HL-60/S4 (cell line): ENCODE measurements around the gene ARHGEF37.

ENCODE experiments used
- in situ Hi-C: fragments of 300-500 bp; cut with MboI; formaldehyde crosslinking; loops from 2 replicates; pipeline ENCODE4 v1.14.3; 2022; ENCODE audit warnings: low sequenced_read_pairs

ARHGEF37 gene

GRCh38 chr5:149618581-149619248 lies 37.4 kb downstream of the ARHGEF37 start:
- in situ Hi-C loops = no loop called here

- in situ Hi-C loops = no loop called here
Observed at GRCh38 chr5:149621415-149622098, 40.3 kb downstream of the ARHGEF37 start.

DNA sequence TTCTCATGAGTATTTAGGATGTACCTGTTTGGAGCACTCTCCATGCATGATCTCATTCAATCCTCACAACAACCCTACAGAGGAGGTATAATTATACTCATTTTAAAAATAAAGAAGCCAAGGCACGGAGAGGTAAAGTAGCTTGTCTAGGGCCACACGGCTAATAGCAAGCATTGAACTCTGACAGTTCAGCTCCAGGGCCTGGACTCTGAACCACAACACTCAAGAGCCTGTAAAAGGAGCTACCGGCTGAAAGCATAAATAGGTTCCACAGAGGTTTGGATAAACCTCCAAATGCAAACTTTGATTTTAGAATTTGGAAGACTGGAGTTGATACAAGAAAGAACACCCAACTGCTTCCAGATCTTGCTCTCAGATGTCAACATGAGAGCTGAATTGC lies 41.2 kb downstream of the ARHGEF37 start:
- in situ Hi-C loops = no loop called here

DNA sequence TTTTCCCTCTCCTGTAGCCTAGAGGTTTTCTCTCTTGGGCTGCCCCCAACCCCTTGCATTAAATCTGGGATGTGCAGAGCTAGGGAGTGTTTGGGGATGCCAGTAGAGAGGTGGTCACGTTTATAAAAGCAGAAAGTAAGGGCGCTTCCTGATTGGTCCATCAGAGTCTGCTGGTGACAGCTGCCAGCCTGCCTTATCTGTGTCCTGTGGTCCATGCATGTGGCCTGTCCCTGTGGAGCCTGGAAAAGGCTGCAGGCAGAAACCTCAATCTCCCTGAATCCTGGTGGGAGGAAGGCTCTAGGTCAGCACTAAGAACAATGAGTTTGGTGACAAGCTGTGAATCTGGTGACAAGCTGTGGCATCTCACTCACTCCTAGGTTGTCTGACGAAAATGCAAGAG lies 42.2 kb downstream of the ARHGEF37 start:
- in situ Hi-C loops = no loop called here

GRCh38 chr5:149627070-149627469 lies 45.8 kb downstream of the ARHGEF37 start:
- in situ Hi-C loops = loop anchor here (25.0 kb wide), 1 partner anchor 585 kb away; no protein-coding TSS in a partner anchor

- in situ Hi-C loops = loop anchor here (25.0 kb wide), 1 partner anchor 584 kb away; no protein-coding TSS in a partner anchor
Observed at GRCh38 chr5:149628221-149628620, 46.9 kb downstream of the ARHGEF37 start.

DNA sequence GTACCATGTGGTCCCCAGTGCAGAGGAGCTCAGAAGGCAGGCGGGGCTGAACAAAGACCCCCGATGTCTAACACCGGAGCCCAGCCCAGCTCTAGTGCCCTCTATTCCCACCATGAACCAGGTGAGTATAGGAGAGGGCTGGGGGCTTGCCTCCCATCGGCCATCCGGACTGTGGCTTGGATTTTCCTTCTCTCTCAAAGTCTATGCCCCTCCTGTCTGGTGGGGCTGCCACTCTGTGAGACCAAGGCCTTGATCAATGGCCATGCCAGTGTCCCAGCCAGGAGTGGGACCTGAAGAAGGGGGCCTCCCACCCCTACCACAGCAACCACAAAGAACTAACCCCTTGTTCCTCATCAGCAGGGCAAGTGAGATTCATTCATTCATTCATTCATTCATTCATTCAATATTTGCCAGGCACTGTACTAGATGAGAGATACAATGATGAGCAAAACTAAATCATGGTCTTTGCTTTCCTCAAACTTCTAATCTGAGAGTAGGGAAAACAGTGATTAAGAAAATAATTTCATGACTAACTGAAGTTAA lies 47.6 kb downstream of the ARHGEF37 start:
- in situ Hi-C loops = loop anchor here (25.0 kb wide), 1 partner anchor 583 kb away; no protein-coding TSS in a partner anchor

GRCh38 chr5:149629421-149629820 lies 48.1 kb downstream of the ARHGEF37 start:
- in situ Hi-C loops = loop anchor here (25.0 kb wide), 1 partner anchor 583 kb away; no protein-coding TSS in a partner anchor

DNA sequence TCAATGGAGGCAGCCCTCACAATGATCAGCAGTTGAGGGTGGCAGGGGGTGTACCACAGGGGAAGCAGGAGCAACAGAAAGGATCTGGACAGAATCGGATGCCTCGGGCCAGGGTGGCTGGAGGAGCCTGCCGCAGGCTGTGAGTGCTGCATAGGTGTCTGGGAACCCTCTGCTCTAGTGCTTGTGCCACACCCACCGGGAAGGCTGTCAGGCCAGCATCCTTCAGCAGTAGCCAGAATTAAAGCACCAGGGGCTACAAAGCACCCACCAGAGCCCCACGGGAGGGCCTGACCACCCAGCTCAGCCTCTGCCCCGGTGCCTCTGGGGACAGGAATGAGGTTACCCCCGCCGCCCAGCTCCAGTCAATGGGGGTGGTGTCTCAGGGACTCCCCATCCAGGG lies 49.0 kb downstream of the ARHGEF37 start:
- in situ Hi-C loops = loop anchor here (10.0 to 25.0 kb wide), 2 partner anchors 334 to 582 kb away; partner anchors contain the start of gene SLC26A2

- in situ Hi-C loops = loop anchor here (10.0 to 25.0 kb wide), 2 partner anchors 333 to 581 kb away; partner anchors contain the start of gene SLC26A2
Observed at GRCh38 chr5:149631506-149631905, 50.2 kb downstream of the ARHGEF37 start.

GRCh38 chr5:149632311-149633251 lies 51.3 kb downstream of the ARHGEF37 start:
- in situ Hi-C loops = loop anchor here (10.0 to 25.0 kb wide), 2 partner anchors 332 to 580 kb away; partner anchors contain the start of gene SLC26A2

DNA sequence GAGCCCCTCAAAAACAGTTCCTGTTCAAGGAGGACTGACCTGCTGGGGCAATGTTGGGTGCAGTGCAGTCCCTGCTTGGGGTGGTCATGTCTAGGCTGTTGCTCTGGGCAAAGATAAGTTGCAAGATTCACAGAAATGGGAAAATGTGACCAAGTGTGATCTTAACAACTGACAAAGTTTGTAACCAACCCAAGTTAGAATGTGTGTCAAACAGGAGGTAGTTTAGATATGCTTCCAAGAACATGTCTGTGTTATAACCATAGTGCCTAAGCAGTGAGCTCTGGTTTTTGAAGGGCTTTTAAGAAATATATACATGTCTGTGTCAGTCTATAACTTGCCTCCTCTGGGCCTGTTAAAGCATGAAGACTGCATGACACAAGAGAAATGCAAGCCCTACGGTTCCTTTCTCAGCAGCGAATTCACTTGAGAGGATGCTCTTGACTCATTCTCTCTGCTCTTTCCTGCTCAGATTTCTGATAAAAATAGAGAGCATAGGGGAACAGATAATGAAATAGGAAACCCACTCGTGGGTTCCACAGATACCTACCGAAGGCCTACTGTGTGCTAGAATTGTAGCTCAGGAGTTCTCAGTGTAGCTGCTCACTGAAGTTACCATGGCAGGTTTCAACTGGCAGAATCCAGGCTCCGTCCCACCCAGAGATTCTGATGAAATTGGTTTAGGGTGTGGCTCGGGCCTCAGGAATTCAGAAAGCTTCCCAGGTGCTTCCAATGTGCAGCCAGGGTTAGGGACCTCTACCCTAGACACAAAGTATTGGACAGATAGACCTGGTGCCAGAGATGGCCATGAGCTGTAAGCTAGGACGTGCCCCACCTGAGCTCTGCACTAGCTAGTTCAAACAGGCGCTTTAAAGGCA lies 52.4 kb downstream of the ARHGEF37 start:
- in situ Hi-C loops = loop anchor here (10.0 to 25.0 kb wide), 2 partner anchors 331 to 579 kb away; partner anchors contain the start of gene SLC26A2

GRCh38 chr5:149635394-149635793 lies 54.1 kb downstream of the ARHGEF37 start:
- in situ Hi-C loops = loop anchor here (5.0 to 25.0 kb wide), 3 partner anchors 329 to 577 kb away; partner anchors contain the start of gene SLC26A2

GRCh38 chr5:149636191-149636860 lies 55.0 kb downstream of the ARHGEF37 start:
- in situ Hi-C loops = loop anchor here (5.0 to 25.0 kb wide), 3 partner anchors 328 to 576 kb away; partner anchors contain the start of gene SLC26A2

DNA sequence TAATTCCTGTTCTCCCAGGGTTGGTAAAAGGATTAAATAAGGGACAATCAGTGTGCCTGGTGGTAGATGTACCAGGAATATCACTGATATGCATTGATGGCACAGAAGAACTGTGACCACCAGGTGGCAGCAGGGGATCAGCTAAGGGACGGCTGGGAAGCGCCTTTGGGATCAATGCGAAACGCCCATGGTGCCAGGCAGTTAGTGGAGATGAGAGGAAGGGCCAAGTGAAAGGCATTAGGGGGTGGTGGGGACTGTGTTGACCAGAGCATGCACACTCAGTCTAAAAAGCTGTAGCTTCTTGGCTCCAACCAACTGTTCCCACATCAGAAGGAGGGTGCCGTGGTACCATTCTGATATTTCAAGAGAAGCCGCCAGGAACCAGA lies 55.6 kb downstream of the ARHGEF37 start:
- in situ Hi-C loops = loop anchor here (5.0 to 25.0 kb wide), 3 partner anchors 328 to 575 kb away; partner anchors contain the start of gene SLC26A2

DNA sequence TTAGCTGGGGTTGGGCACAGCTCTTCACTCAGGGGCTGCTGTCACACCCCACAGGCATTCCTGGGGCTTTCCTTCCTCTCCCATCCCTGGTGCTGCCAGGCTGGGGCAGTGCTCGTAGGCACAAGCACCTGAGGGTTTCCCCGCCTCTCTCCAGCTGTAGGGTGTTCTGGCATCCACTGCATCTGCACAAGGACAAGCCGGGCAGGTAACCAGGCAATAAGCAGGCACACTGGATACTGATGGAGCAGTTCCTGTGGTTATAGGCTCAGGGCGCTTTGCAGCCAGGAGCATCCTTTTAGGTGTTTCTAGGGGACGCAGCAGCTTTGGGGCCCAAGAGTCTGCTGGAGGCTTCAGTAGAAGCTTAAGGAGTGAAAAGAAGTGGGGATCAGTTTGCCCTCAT lies 56.8 kb downstream of the ARHGEF37 start:
- in situ Hi-C loops = loop anchor here (5.0 to 25.0 kb wide), 3 partner anchors 327 to 574 kb away; partner anchors contain the start of gene SLC26A2

DNA sequence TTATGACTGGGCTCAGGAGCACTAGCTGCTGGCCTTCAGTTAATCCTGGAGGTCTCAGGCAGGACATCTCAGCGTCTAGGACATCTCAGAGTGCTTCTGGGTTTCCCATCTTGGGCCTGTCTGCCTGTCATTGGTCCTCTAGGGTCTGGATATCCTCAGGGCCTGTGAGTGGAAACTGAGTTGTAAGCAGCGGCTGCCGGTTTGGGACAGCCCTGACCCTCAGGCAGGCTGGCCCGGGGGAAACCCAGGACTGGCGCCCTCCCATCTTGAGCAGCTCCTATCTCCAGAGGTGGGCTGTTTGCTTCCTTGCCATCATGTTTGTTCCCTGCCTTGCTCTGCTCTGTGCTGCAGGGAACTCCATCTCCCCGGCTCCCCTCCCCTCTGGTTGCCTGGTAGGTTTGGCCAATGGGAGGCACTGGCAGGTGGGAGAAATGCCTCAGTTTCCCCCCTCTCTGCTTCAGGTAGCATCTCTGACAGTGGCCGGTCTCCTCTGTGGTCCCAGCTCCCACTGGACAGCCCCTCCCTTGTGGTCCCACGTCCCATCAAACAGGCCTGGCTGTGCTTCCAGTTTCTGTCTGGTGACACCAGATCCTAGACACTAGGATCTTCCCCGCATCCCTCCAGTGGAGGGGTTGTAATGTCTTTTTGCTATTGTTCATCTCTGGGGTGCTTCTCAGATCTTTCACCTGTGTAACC lies 57.4 kb downstream of the ARHGEF37 start:
- in situ Hi-C loops = loop anchor here (5.0 to 25.0 kb wide), 3 partner anchors 326 to 574 kb away; partner anchors contain the start of gene SLC26A2

GRCh38 chr5:149639737-149640136 lies 58.4 kb downstream of the ARHGEF37 start:
- in situ Hi-C loops = loop anchor here (5.0 to 25.0 kb wide), 3 partner anchors 325 to 573 kb away; partner anchors contain the start of gene SLC26A2
